HG02870 (cell line): ENCODE results near the gene A4GALT.
"Not testable (repeated sequence)": the region's sequence is repeated elsewhere in the genome, so short reads cannot be mapped to it uniquely, and the experiment has no call there.

Source experiments
- ATAC-seq: cut with Tn5 transposase; IDR thresholded peaks from one replicate; pipeline ENCODE4 v1.9.1; 2021; ENCODE audit warnings: mild to moderate bottlenecking, moderate library complexity; ENCODE audit not compliant: unreplicated experiment

A4GALT gene

GRCh38 chr22:42742940-42743339 lies 22.3 kb upstream of the A4GALT start:
- no peak for ATAC-seq

GRCh38 chr22:42740320-42740719 lies 19.6 kb upstream of the A4GALT start:
- ATAC-seq: not testable (repeated sequence)

DNA sequence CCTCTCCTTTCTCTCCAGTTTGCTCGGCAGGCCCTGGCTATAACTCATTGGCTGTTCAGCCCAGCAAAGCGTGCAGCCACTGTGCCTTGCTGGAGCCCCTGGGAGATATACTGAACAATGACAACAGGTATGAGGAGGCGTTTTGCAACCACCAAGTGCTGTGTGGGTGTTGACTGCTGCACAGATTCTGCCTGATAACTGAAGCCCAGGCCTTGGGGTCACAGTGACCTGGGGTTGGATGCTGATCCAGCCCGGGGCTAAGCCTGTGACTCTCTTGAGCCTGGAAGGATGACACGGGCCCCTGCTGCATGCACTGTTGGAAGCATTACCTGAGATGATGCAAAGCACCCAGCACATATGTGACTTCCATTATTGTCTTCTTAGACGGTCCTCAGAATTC lies 13.7 kb upstream of the A4GALT start:
- no peak for ATAC-seq

DNA sequence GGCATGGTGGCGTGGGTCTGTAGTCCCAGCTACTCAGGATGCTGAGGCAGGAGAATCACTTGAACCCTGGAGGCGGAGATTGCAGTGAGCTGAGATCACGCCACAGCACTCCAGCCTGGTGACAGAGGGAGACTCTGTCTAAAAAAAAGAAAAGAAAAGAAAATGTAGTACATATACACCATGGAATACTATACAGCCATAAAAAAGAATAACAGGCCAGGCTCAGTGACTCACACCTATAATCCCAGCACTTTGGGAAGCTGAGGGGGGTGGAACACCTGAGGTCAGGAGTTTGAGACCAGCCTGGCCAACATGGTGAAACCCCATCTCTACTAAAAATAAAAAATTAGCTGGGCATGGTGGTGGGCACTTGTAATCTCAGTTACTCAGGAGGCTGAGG lies 12.7 kb upstream of the A4GALT start:
- ATAC-seq: not testable (repeated sequence)

DNA sequence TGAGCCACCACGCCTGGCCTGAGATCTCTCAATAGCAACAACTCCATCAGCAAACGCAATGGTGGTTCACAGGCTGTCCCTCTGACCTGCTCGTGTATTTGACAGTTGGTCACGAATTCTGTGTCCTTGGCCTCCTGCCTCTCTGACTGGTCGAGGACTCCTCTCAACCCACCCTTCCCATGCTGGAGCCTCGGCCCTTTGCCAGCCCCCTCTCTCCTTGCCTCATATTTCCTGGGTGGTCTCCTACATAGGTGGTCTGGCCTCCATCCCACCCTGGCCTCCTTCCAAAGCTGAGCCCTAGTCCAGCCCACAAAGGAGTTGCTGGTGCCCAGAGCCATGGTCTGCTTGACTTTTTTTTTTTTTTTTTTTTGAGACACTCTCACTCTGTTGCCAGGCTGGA lies 11.4 kb upstream of the A4GALT start:
- ATAC-seq: no peak

DNA sequence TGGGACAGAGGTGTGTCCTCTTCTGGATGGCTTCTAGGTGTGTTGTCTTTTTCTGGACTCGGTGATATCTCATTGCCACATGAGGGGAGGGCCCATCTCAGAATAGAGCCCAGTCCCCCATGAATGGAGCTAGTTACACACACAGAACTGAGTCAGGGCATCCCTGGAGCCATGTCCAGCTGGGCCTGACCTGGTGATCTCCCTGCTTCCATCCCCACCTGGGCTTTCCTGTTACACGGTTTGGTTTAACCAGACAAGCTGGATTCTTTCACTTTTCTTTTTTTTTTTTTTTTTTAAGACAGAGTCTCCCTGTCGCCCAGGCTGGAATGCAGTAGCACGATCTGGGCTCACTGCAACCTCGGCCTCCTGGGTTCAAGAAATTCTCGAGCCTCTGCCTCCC lies 6.1 kb upstream of the A4GALT start:
- ATAC-seq: no peak

- ATAC-seq: no peak
Measured at GRCh38 chr22:42725606-42726355, 5.1 kb upstream of the A4GALT start.

DNA sequence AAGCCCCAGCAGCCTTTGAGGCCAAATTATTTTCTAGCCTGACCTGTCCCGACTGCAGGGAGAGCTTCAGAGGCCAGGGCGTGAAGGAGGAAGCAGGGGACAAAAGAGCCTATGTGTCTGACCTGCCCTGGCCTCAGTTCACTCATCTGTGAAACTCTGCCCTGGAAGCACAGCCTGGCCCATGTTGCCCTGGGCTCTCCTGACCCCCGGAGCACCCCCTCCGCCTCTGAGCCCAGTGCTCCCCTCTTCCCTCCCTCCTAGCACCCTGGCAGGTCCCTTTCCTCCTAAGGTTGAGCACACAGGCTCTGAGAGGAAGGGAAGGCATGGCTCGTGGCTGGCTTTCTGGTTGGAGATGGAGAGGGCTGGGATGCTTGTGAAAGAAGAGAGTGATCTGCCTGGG lies 3.4 kb upstream of the A4GALT start:
- ATAC-seq: no peak

- no peak for ATAC-seq
Measured at GRCh38 chr22:42721045-42721434, 370 bp upstream of the A4GALT start.

DNA sequence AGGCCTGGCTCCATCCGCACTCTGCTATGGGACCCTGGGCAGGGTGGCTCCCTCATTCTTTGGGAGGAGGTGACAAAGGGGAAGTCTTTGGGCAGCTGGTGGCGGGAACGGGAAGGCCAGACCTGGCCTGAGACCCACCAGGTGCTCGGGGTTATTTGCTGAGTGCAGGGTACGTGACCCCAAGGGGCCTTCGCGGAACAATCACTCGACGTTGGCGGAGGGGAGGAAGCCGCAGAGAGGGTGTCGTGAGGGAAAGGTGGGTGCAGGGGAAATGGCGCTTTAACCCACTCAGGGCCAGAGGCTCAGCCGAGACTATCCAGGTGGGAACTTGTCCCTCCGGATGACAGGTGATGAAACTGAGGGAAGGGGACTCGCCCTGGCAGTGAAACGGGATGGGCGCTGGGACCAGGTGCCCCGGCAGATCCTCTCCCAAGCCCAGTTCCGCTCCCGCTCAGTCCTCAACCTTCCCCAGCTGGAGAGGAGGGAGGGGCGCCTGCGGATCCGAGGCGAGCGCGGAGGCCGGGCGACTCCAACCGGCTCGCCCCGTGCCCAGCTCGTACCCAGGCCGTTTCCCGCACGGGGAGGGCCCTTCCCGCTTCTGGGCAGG lies 911 bp downstream of the A4GALT start:
- no peak for ATAC-seq

- no peak for ATAC-seq
Measured at GRCh38 chr22:42719133-42719532, 1.5 kb downstream of the A4GALT start.

GRCh38 chr22:42717197-42717928 lies 3.3 kb downstream of the A4GALT start:
- no peak for ATAC-seq

- ATAC-seq: no peak
Measured at GRCh38 chr22:42716649-42717127, 4.0 kb downstream of the A4GALT start.

DNA sequence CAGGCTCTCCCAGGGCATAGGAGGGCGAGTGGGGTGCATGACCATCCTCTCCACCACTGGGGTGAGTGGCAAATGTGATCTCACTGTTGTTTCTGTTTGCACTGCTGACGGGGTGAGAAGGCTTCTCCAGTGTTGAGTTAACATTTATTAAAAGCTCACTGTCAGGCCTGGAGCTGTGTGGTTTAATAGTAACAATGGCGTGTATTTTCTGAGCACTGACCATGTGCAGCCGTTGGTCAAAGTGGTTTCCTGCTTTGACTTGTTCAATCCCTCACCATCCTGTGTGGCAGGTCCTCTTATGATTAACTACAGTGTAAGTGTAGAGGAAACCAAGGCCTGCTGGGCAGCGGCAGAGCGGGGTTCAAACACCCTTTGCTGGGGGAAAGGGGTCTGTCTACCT lies 4.4 kb downstream of the A4GALT start:
- no peak for ATAC-seq

DNA sequence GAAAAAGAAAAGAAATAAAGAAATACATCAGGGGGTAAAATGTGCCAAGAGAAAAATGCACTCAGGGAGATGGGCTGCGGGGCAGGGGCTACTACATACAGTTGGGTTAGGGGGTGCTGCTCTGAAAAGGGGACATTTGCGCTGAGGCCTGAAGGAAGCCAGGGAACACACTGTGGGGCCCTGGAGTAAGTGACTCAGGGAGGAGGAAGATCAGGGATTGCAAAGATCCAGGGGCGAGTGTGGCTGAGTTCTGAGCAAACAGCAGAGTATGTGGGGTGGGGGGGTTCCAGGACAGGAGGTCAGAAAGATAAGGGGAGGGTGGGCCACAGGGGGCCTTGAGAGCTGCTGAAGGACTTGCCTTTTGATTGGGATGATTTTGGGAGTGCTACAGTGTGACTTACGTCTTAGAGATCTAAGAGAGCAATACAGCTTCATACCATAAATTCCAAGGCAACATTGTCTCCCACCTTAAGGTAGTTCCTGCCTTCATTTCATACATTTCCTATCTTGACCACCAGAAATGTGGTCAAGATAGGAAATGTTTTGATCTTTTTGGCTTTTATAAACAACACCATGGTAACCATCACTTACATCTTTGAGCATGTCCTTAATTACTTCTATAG lies 5.8 kb downstream of the A4GALT start:
- no peak for ATAC-seq

DNA sequence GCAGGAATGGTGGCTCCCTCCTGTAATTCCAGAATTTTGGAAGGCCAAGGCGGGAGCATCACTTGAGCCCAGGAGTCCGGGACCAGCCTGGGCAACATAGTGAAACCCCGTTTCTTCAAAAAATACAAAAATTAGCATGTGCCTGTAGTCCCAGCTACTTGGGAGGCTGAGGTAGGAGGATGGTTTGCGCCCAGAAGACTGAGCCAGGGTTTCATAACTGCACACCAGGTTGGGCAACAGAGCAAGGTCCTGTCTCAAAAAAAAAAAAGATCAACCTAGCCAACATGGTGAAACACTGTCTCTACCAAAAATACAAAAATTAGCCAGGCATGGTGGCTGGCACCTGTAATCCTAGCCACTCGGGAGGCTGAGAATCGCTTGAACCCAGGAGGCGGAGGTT lies 6.4 kb downstream of the A4GALT start:
- ATAC-seq: no peak

DNA sequence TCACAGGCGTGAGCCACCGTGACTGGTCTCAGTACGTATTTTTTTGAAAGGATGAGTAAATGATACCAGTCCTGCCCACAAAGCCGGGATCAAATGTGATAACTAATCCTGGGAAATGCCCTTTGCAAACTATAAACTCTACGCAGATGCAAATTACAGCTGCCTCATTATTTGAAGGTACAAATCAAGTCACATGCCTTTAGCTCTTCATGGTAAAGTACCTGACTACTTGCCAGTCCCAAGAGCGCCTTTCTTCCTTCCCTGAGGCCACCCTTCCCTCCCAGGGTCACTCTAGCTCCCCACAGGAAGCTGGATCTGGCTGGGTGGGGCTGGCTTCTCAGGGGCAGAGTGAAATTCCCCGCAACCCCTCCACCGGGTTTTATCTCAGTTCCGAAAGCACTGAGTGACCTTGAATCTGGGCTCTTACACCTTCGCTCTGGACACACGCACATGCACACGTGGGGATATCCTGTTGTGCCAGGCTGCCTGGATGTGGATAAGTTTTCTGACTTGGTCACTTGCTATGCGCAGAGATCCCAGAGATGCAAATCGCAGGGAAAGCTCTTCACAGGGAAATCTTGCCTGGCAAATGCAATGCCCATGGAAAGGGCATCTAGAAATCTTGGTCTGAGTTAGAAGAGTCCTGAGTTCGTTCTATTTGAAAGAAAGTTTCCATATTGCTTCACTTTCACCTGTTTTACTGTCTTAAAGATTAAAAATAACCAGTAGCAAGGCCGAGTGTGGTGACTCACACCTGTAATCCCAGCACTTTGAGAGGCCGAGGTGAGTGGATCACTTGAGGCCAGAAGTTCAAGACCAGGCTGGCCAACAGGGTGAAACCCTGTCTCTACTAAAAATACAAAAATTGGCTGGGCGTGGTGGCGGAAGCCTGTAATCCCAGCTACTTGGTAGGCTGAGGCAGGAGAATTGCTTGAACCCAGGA lies 8.5 kb downstream of the A4GALT start:
- no peak for ATAC-seq

GRCh38 chr22:42711281-42711731 lies 9.4 kb downstream of the A4GALT start:
- ATAC-seq: no peak

DNA sequence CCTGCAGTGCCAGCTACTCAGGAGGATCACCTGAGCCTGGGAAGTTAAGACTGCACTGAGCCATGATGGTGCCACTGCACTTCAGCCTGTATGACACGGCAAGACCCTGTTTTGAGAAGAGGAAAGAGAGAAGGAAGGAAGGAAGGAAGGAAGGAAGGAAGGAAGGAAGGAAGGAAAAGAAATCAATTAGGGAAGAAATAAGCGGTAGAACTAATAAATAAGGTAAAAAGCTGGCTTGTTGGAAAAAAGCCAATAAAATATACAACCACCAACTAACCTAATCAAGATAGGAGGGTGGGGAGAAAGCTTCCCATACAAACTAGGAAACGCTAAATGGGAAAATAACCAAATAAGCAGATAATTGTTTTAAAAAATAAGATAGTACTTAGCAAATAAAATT lies 12.3 kb downstream of the A4GALT start:
- ATAC-seq: no peak

DNA sequence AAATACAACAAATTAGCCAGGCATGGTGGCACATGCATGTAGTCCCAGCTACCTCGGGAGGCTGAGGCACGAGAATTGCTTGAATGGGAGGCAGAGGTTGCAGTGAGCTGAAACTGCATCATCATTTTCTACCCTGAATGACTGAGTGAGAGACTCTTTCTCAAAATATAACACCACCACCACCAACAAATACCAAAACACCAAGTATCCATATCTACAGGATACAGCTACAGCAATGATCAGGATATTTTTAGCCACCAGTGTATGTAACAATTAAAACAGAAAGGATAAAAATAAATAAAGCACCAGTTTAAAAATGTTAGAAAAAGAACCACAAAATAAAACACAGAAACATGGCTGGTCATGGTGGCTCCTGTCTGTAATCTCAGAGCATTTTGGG lies 13.2 kb downstream of the A4GALT start:
- no peak for ATAC-seq
